ENCODE results near the gene SEMA5B. TPM values are rescaled to one million over a fixed set of nuclear protein-coding genes. Genes with fewer than 3 reads are reported as not detected.

The SEMA5B gene
- total RNA-seq, 2 donors from 2014 or later: not detected

DNA sequence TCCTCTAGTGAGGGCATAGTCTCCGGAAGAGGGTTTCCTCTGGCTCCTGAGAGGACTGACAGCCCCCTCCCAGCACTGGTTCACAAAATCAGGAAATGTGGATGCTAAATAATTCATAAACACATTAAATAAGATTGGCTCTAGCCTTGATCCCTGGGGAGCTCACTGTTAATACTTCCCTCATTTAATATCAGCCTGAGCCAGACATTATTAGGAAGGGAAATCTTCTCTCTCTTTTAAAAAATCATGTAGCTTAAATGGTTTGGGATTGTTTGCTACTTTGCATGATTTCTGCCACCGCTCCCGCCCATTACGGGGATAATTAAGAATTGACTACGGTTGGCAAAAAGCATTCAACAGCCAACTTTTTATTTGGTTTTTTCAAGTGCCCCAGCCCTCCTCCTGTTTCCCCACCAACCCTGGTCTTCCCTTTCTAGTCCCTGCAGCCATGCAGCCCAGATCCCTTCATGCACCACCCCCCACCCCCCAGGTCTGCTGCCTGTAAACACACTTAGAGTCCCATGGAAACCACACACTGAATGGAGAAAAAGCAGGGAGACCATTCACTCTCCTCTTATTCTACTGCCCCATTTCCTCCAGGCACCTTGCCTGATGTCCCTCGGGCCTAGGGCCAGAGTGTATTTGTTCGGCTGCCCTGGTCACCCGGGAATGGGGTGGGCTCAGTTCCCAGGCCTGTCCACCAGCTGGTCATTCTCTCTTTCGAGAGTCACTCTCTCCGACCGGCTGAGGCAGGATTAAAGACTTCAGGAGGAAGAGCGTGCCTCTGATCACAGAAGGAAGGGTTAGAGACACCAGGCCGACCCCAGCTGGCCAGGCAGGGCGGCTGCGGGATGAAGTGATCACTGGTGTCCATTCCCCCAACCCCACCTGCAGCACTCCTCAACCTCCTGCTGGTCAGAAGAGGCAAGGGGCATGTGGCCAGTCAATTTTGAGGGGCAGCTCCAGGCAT is 45.1 kb downstream of the SEMA5B start:
- H3K36me3 Mint-ChIP-seq (ENCODE audit: insufficient read depth in 2 of 2): no peaks in the 10 kb centered on the region
- ATAC-seq (replicated peaks in 1 of 2) (no peak), DNase-seq (no peak)
- H3K4me1 Mint-ChIP-seq (ENCODE audit: low read depth): no peaks in the 10 kb centered on the region
- H3K27ac Mint-ChIP-seq: no peak overlapping the region
- no peak overlapping the region for H3K4me3 Mint-ChIP-seq
- H3K9me3 Mint-ChIP-seq: no peaks in the 10 kb centered on the region
- peaks cover 14% of the 10 kb centered on the region for H3K27me3 Mint-ChIP-seq (ENCODE audit: low read depth)

DNA sequence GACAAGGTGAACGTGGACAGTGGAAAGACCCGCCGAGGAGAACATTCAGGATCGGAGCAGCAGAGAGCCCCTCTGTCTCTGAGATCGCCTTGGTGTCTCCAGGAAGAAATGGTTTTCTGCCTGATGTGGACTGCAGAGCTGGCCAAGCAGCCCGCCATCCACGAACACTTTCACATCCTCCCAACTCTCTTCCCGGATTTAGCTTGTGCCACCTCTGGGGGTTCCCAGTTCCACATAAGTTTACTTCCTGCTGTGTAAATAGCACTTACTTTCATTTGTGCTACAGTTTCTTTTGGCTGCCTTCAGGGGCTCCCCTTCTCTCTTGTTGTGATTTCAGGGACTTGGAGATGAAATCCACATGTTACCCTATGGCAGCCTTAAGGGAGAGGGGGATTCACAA is 48.4 kb downstream of the SEMA5B start:
- DNase-seq (no peak), ATAC-seq (replicated peaks in 1 of 2) (no peak)
- no peaks in the 10 kb centered on the region for H3K36me3 Mint-ChIP-seq (ENCODE audit: insufficient read depth in 2 of 2)
- peaks cover 15% of the 10 kb centered on the region for H3K27me3 Mint-ChIP-seq (ENCODE audit: low read depth)
- H3K4me1 Mint-ChIP-seq (ENCODE audit: low read depth): peaks cover 18% of the 10 kb centered on the region
- H3K27ac Mint-ChIP-seq: no peak overlapping the region
- H3K9me3 Mint-ChIP-seq: no peaks in the 10 kb centered on the region
- H3K4me3 Mint-ChIP-seq: no peak overlapping the region

- H3K9me3 Mint-ChIP-seq: no peaks in the 10 kb centered on the region
- H3K4me3 Mint-ChIP-seq: no peak overlapping the region
Observed at GRCh38 chr3:122978569-122978968, 49.0 kb downstream of the SEMA5B start.

DNA sequence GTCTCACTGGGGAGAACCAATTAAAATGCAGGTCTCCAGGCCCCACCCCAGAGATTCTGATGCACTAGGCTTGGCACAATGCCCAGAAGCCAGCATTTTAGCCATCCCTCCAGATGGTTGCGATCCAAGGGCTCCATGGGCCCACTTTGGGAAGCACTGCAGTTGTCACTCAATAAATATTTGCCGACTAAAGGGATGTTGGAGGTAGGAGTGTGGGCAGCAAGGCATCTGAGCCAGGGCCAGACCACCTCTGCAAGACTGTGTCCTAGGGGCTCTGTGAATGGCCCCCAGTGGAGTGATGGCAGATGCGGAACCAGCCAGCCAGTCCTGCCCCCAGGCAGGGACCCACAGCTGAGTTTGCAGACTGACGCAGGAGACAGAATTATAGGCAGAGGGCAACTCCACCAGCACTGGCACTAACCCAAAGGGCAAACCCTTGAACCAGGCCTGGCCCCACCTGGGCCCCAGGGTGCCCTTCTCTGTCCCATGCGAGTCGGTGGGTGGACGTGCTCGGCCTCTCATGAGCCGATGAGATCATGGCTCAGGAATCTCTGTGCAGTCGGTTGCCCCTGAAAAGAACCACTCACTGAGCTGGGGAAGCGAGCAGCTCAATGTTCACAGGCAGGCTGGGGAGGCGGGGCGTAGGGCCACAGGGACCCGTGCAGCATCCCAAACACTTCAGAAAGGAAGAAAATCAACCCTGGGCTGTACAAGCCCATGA is 49.7 kb downstream of the SEMA5B start:
- H3K27ac Mint-ChIP-seq: no peak overlapping the region
- DNase-seq (no peak), ATAC-seq (replicated peaks in 1 of 2) (no peak)
- H3K4me1 Mint-ChIP-seq (ENCODE audit: low read depth): peaks cover 18% of the 10 kb centered on the region
- H3K27me3 Mint-ChIP-seq (ENCODE audit: low read depth): peaks cover 22% of the 10 kb centered on the region
- no peak overlapping the region for H3K4me3 Mint-ChIP-seq
- no peaks in the 10 kb centered on the region for H3K36me3 Mint-ChIP-seq (ENCODE audit: insufficient read depth in 2 of 2)
- no peaks in the 10 kb centered on the region for H3K9me3 Mint-ChIP-seq

More at GRCh38 chr3:122978569-122978968, 49.0 kb downstream of the SEMA5B start:
- DNase-seq: no peak
- Mint-ChIP-seq H3K27me3 (ENCODE audit: low read depth) (peaks cover 17% of the 10 kb centered on the region), H3K27ac (no peak overlapping the region), H3K36me3 (ENCODE audit: insufficient read depth in 2 of 2) (no peaks in the 10 kb centered on the region), H3K4me1 (ENCODE audit: low read depth) (peaks cover 18% of the 10 kb centered on the region)
- ATAC-seq (replicated peaks in 1 of 2): no peak

GRCh38 chr3:122975924-122976293 is 51.7 kb downstream of the SEMA5B start:
- ATAC-seq (replicated peaks in 1 of 2): peak; percentile 50 to 71
- no peaks in the 10 kb centered on the region for H3K36me3 Mint-ChIP-seq (ENCODE audit: insufficient read depth in 2 of 2)
- H3K27ac Mint-ChIP-seq: no peak overlapping the region
- DNase-seq: peak in 1 of 2 donors; percentile 6
- peaks cover 18% of the 10 kb centered on the region for H3K4me1 Mint-ChIP-seq (ENCODE audit: low read depth)
- peaks cover 22% of the 10 kb centered on the region for H3K27me3 Mint-ChIP-seq (ENCODE audit: low read depth)
- H3K9me3 Mint-ChIP-seq: no peaks in the 10 kb centered on the region
- H3K4me3 Mint-ChIP-seq: peak overlapping the region; percentile 30 to 67

DNA sequence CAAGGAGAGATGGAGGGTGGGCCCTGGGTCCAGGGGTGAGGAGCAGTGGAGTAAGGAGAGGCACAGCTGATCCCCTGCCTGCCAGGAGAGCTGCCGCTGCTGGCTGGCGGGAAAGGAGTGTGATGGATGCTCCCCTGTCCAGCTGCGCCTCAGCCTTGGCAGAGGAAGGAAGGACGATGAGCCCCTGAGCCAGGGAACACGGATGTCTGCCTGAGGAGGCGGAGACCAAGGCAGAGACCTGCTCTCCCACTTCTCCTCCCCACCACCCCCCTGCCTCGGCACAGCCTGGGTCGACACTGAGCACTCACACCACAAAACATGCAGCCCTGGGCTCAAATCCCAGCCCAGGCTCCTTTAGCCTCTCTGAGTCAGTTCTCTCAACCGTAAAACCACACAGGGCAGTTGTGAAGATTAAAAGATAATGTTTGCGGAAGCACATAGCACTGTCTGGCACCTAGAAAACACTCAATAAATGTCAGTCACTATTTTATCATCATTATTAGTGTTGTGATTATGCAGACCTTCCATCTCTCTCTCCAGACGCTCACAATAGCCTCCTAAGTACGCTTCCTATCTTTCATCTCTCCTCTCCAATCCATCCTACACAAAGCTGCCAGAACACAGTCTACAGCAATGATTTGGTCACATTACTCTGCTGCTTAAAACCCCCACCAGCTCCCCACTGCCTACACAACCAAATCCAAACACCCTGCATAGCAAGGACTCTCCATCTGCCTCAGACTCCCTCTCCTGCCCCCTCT is 52.2 kb downstream of the SEMA5B start:
- ATAC-seq (replicated peaks in 1 of 2) (peak; percentile 57 to 76), DNase-seq (peak in 1 of 2 donors; percentile 16)
- Mint-ChIP-seq H3K27ac (no peak overlapping the region), H3K4me3 (peak overlapping the region; percentile 1 to 67), H3K9me3 (no peaks in the 10 kb centered on the region), H3K27me3 (ENCODE audit: low read depth) (peaks cover 22% of the 10 kb centered on the region), H3K36me3 (ENCODE audit: insufficient read depth in 2 of 2) (no peaks in the 10 kb centered on the region), H3K4me1 (ENCODE audit: low read depth) (peaks cover 18% of the 10 kb centered on the region)

- Mint-ChIP-seq H3K27me3 (ENCODE audit: low read depth) (peaks cover 22% of the 10 kb centered on the region), H3K36me3 (ENCODE audit: insufficient read depth in 2 of 2) (no peaks in the 10 kb centered on the region), H3K27ac (no peak overlapping the region), H3K4me3 (peak overlapping the region; percentile 1 to 56), H3K9me3 (no peaks in the 10 kb centered on the region), H3K4me1 (ENCODE audit: low read depth) (peaks cover 18% of the 10 kb centered on the region)
- DNase-seq: no peak
- ATAC-seq (replicated peaks in 1 of 2): peak in 1 of 2 donors; percentile 10
Observed at GRCh38 chr3:122974764-122975162, 52.8 kb downstream of the SEMA5B start.

- Mint-ChIP-seq H3K36me3 (ENCODE audit: insufficient read depth in 2 of 2) (no peaks in the 10 kb centered on the region), H3K27ac (no peak overlapping the region), H3K4me3 (no peak overlapping the region), H3K9me3 (no peaks in the 10 kb centered on the region), H3K4me1 (ENCODE audit: low read depth) (peaks cover 18% of the 10 kb centered on the region), H3K27me3 (ENCODE audit: low read depth) (peaks cover 22% of the 10 kb centered on the region)
- DNase-seq (no peak), ATAC-seq (replicated peaks in 1 of 2) (no peak)
Observed at GRCh38 chr3:122973893-122974615, 53.5 kb downstream of the SEMA5B start.

DNA sequence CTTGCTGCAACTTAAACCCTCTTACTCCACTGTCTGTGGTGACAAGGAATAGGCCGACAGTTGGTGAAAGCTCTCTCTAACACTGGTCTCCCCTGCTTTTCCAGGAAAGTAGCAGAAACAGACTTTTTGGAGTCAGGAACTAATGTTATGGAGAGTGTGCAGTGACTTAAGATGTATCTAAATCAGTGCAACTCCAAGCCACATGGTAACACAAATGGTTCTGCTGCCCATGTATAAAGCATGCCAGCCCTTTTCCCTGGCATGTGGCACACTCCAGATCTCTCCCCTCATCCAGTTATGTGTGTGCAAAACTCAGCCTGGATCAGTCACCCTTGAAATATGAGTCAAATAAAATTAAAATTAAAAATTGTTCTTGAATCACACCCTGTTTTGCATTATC is 55.4 kb downstream of the SEMA5B start:
- H3K36me3 Mint-ChIP-seq (ENCODE audit: insufficient read depth in 2 of 2): no peaks in the 10 kb centered on the region
- H3K27me3 Mint-ChIP-seq (ENCODE audit: low read depth): peaks cover 22% of the 10 kb centered on the region
- H3K27ac Mint-ChIP-seq: no peak overlapping the region
- no peaks in the 10 kb centered on the region for H3K9me3 Mint-ChIP-seq
- ATAC-seq (replicated peaks in 1 of 2) (no peak), DNase-seq (no peak)
- H3K4me1 Mint-ChIP-seq (ENCODE audit: low read depth): peaks cover 18% of the 10 kb centered on the region
- H3K4me3 Mint-ChIP-seq: no peak overlapping the region

GRCh38 chr3:122969585-122970469 is 57.7 kb downstream of the SEMA5B start:
- Mint-ChIP-seq H3K4me1 (ENCODE audit: low read depth) (peaks cover 4% of the 10 kb centered on the region), H3K27ac (no peak overlapping the region), H3K9me3 (no peaks in the 10 kb centered on the region), H3K4me3 (no peak overlapping the region), H3K27me3 (ENCODE audit: low read depth) (peaks cover 10% of the 10 kb centered on the region), H3K36me3 (ENCODE audit: insufficient read depth in 2 of 2) (no peaks in the 10 kb centered on the region)
- ATAC-seq (replicated peaks in 1 of 2) (no peak), DNase-seq (no peak)

- DNase-seq (no peak), ATAC-seq (replicated peaks in 1 of 2) (no peak)
- Mint-ChIP-seq H3K4me3 (no peak overlapping the region), H3K27ac (no peak overlapping the region), H3K27me3 (ENCODE audit: low read depth) (no peaks in the 10 kb centered on the region), H3K9me3 (no peaks in the 10 kb centered on the region), H3K36me3 (ENCODE audit: insufficient read depth in 2 of 2) (no peaks in the 10 kb centered on the region), H3K4me1 (ENCODE audit: low read depth) (no peaks in the 10 kb centered on the region)
Observed at GRCh38 chr3:122967765-122968164, 59.8 kb downstream of the SEMA5B start.

DNA sequence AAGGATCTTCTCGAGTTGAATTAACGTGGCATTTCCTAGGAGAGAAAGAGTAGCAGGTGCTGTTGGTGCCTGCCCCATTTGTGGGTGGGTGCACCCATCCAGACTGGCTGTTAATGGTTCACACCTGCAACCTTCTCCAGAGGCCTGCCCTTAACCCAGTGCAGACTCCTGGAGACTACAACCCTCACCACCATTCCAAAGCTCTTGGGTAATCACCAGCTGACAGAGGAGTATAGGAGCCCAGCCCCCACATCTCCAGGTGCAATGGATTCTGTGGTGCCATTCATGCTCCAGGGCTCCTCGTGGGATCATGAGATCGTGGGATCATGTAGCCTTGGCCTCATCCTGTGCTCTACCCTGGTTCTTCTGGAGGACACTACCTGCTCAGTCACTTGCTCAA is 60.2 kb downstream of the SEMA5B start:
- no peaks in the 10 kb centered on the region for H3K27me3 Mint-ChIP-seq (ENCODE audit: low read depth)
- ATAC-seq (replicated peaks in 1 of 2) (no peak), DNase-seq (no peak)
- no peaks in the 10 kb centered on the region for H3K4me1 Mint-ChIP-seq (ENCODE audit: low read depth)
- H3K36me3 Mint-ChIP-seq (ENCODE audit: insufficient read depth in 2 of 2): no peaks in the 10 kb centered on the region
- H3K9me3 Mint-ChIP-seq: no peaks in the 10 kb centered on the region
- no peak overlapping the region for H3K27ac Mint-ChIP-seq
- H3K4me3 Mint-ChIP-seq: no peak overlapping the region

All from activated T-cell treated with anti-CD3 and anti-CD28 coated beads, Interleukin-2, amount 50 U/mL, for 72 hours (primary cell).